G401.6 (cell line): ENCODE results near the gene RANBP1.

Experiments
- FAIRE-seq: peaks from 2 replicates; lab custom pipeline; 2012; peaks lifted over from hg19 to GRCh38; lab: Jason Lieb, UNC

RANBP1 gene

GRCh38 chr22:20125201-20126174 is 9.6 kb downstream of the RANBP1 start:
- FAIRE-seq = no peak

GRCh38 chr22:20126284-20127029 is 10.6 kb downstream of the RANBP1 start:
- no peak for FAIRE-seq

- FAIRE-seq = no peak
These were observed 11.5 kb downstream of the RANBP1 start for GRCh38 chr22:20127318-20127868.

- FAIRE-seq = no peak
These were observed 12.1 kb downstream of the RANBP1 start for GRCh38 chr22:20127869-20128618.

- FAIRE-seq = no peak
These were observed 12.7 kb downstream of the RANBP1 start for GRCh38 chr22:20128619-20128901.

- no peak for FAIRE-seq
These were observed 13.2 kb downstream of the RANBP1 start for GRCh38 chr22:20128902-20129746.

GRCh38 chr22:20129747-20130014 is 13.8 kb downstream of the RANBP1 start:
- FAIRE-seq = no peak

GRCh38 chr22:20130319-20130718 is 14.4 kb downstream of the RANBP1 start:
- FAIRE-seq = no peak

- FAIRE-seq = no peak
These were observed 15.1 kb downstream of the RANBP1 start for GRCh38 chr22:20130731-20131596.

GRCh38 chr22:20131597-20131858 is 15.6 kb downstream of the RANBP1 start, which contains the start of gene ZDHHC8:
TSS of gene ZDHHC8 (plus strand) at chr22:20131804. CDS start at chr22:20131948, 144 bp downstream.
- no peak for FAIRE-seq

- no peak for FAIRE-seq
These were observed 16.2 kb downstream of the RANBP1 start for GRCh38 chr22:20131859-20132685.

GRCh38 chr22:20132686-20133246 is 16.9 kb downstream of the RANBP1 start:
- no peak for FAIRE-seq

- FAIRE-seq = no peak
These were observed 18.1 kb downstream of the RANBP1 start for GRCh38 chr22:20133930-20134549.

GRCh38 chr22:20135265-20135664 is 19.4 kb downstream of the RANBP1 start:
- no peak for FAIRE-seq

GRCh38 chr22:20135806-20136602 is 20.1 kb downstream of the RANBP1 start:
- FAIRE-seq = no peak

- no peak for FAIRE-seq
These were observed 20.6 kb downstream of the RANBP1 start for GRCh38 chr22:20136603-20136873.

- FAIRE-seq = no peak
These were observed 21.2 kb downstream of the RANBP1 start for GRCh38 chr22:20137113-20137512.

- no peak for FAIRE-seq
These were observed 21.9 kb downstream of the RANBP1 start for GRCh38 chr22:20137671-20138416.
